Measurements from ENCODE around the gene ZNF768.

DNA sequence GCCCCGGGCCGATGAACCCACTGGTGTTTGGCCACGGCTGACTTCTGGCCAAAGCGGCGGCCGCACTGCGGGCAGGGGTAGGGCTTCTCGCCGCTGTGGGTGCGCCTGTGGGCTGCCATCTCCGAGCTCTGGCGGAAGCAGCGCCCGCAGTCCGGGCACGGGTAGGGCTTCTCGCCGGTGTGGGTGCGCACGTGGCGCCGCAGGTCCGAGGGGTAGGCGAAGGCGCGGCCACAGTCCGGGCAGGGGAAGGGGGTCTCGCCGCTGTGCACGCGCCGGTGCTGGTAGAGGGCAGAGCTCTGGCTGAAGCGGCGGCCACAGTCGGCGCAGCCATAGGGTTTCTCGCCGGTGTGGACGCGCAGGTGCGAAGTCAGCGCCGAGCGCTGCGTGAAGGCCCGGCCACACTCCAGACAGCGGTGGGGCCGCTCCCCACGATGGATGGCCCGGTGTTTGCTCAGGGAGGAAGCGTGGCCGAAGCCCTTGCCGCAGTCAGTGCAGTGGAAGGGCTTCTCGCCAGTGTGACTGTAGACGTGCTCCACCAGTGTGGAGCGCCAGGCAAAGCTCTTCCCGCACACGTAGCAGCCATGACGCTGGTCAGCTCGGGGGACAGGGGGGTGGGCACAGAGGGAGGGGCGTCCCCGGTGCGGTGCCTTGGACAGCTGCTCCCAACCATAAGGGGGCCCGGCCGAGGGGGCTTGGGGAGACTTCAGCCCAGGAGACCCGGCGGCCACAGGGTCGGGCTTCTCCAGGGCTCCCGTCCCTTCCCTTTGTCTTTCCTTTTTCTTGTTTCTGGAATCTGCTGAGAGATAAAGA, 29.2 kb upstream of the ZNF768 start:
- TF ChIP-seq POLR2A (IDR thresholded peaks at IDR 0.05): no peak
- TF ChIP-seq, protein P1, sequence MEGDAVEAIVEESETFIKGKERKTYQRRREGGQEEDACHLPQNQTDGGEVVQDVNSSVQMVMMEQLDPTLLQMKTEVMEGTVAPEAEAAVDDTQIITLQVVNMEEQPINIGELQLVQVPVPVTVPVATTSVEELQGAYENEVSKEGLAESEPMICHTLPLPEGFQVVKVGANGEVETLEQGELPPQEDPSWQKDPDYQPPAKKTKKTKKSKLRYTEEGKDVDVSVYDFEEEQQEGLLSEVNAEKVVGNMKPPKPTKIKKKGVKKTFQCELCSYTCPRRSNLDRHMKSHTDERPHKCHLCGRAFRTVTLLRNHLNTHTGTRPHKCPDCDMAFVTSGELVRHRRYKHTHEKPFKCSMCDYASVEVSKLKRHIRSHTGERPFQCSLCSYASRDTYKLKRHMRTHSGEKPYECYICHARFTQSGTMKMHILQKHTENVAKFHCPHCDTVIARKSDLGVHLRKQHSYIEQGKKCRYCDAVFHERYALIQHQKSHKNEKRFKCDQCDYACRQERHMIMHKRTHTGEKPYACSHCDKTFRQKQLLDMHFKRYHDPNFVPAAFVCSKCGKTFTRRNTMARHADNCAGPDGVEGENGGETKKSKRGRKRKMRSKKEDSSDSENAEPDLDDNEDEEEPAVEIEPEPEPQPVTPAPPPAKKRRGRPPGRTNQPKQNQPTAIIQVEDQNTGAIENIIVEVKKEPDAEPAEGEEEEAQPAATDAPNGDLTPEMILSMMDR (IDR thresholded peaks at IDR 0.05): no peak

Data from adrenal gland (tissue), 5 donors.